Loucy (cell line): ENCODE data around the gene MFN1.

Source experiments
- H2AFZ ChIP-seq: fragments of 200-600 bp; sonication (generic); 2 replicates; pipeline ENCODE4 v1.6.0; 2016; ENCODE audit warnings: antibody characterized with exemption, mild to moderate bottlenecking, low read length, moderate library complexity
- H3F3A ChIP-seq: fragments of 200-600 bp; 2 replicates; pipeline ENCODE4 v1.6.0; 2016; ENCODE audit warnings: antibody characterized with exemption, low read depth, mild to moderate bottlenecking
- H3K27me3 ChIP-seq: fragments of 200-600 bp; sonication (generic); 2 replicates; pipeline ENCODE4 v1.6.1; 2014; ENCODE audit warnings: low read length, mild to moderate bottlenecking; ENCODE audit not compliant: insufficient read depth, poor library complexity, severe bottlenecking
- H3K36me3 ChIP-seq: fragments of 200-600 bp; sonication (generic); 2 replicates; pipeline ENCODE4 v1.6.1; 2016; ENCODE audit warnings: low read length; ENCODE audit not compliant: insufficient read depth
- H3K4me1 ChIP-seq: fragments of 200-600 bp; sonication (generic); 2 replicates; pipeline ENCODE4 v1.5.1; 2014; ENCODE audit warnings: low read length, mild to moderate bottlenecking; ENCODE audit not compliant: insufficient read depth, poor library complexity, severe bottlenecking
- H3K4me2 ChIP-seq: fragments of 200-600 bp; sonication (generic); 2 replicates; pipeline ENCODE4 v1.6.0; 2014; ENCODE audit warnings: antibody characterized with exemption, low read length, low read depth, mild to moderate bottlenecking; ENCODE audit not compliant: poor library complexity, severe bottlenecking
- H3K4me3 ChIP-seq: fragments of 200-600 bp; sonication (generic); 2 replicates; pipeline ENCODE4 v1.5.1; 2014; ENCODE audit warnings: low read length, mild to moderate bottlenecking, mixed read lengths; ENCODE audit not compliant: poor library complexity, severe bottlenecking
- H3K79me2 ChIP-seq: fragments of 200-600 bp; sonication (generic); 2 replicates; pipeline ENCODE4 v1.6.1; 2014; ENCODE audit warnings: low read length; ENCODE audit not compliant: insufficient read depth
- H3K9ac ChIP-seq: fragments of 200-600 bp; sonication (generic); 2 replicates; pipeline ENCODE4 v1.6.0; 2014; ENCODE audit warnings: mild to moderate bottlenecking, low read depth, low read length, moderate library complexity; ENCODE audit not compliant: poor library complexity, severe bottlenecking
- H3K9me2 ChIP-seq: fragments of 200-600 bp; sonication (generic); replicated peaks from 2 replicates; pipeline ENCODE4 v1.6.1; 2016; ENCODE audit warnings: low read depth, low read length, mixed read lengths
- H3K9me3 ChIP-seq: fragments of 200-600 bp; sonication (generic); 2 replicates; pipeline ENCODE4 v1.6.1; 2014; ENCODE audit warnings: mild to moderate bottlenecking, antibody characterized with exemption, low read length, low read depth; ENCODE audit not compliant: insufficient read depth
- H4K20me1 ChIP-seq: fragments of 200-600 bp; sonication (generic); 2 replicates; pipeline ENCODE4 v1.6.0; 2014; ENCODE audit warnings: antibody characterized with exemption, low read length, mild to moderate bottlenecking; ENCODE audit not compliant: insufficient read depth, poor library complexity, severe bottlenecking
- EZH2phosphoT487 ChIP-seq: fragments of 200-600 bp; IDR thresholded peaks from 2 replicates; pipeline ENCODE4 v1.6.1; 2018; ENCODE audit warnings: antibody characterized with exemption, mild to moderate bottlenecking, moderate library complexity, borderline replicate concordance
- TF ChIP-seq, protein P1 (sequence below): fragments of 200-600 bp; sonication (generic); conservative IDR thresholded peaks from 2 replicates; pipeline ENCODE4 v1.5.1; 2014; ENCODE audit warnings: mild to moderate bottlenecking, antibody characterized with exemption, low read length

MFN1 gene

DNA sequence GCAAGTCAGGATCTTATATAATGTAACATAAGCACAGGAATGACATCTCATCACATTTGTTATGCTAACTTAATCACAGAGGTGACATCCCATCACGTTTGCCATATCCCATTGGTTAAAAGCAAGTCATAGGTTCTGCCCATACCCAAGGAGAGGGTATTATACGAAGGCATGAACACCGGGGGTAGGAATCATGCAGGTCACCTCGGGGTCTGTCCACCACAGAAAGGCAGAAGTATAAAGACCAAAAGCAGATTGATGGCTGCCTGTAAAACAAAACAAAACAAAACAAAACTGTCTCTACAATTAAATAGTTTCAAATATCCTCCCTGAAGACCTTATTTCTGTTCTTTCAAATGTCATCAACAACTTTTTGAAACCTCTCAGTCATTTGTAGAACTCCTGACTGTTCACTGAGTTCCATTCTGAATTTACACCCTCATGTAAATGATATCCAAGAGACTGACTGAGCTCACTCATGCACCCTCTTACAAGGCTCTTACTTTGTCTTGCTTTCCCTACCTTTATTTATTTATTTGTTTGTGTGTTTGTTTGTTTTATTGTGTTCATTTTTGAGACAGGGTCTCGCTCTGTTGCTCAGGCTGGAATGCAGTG is 47.4 kb upstream of the MFN1 start:
- H3K4me1 ChIP-seq, result peaks cover 10% of the 10 kb centered on the region
- H4K20me1 ChIP-seq, result no peaks in the 10 kb centered on the region
- no peak for TF ChIP-seq EZH2phosphoT487
- TF ChIP-seq, protein P1, sequence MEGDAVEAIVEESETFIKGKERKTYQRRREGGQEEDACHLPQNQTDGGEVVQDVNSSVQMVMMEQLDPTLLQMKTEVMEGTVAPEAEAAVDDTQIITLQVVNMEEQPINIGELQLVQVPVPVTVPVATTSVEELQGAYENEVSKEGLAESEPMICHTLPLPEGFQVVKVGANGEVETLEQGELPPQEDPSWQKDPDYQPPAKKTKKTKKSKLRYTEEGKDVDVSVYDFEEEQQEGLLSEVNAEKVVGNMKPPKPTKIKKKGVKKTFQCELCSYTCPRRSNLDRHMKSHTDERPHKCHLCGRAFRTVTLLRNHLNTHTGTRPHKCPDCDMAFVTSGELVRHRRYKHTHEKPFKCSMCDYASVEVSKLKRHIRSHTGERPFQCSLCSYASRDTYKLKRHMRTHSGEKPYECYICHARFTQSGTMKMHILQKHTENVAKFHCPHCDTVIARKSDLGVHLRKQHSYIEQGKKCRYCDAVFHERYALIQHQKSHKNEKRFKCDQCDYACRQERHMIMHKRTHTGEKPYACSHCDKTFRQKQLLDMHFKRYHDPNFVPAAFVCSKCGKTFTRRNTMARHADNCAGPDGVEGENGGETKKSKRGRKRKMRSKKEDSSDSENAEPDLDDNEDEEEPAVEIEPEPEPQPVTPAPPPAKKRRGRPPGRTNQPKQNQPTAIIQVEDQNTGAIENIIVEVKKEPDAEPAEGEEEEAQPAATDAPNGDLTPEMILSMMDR, result no peak
- no peaks in the 10 kb centered on the region for H3K9me3 ChIP-seq
- no peak overlapping the region for H3K4me3 ChIP-seq
- no peaks in the 10 kb centered on the region for H3K36me3 ChIP-seq
- H2AFZ ChIP-seq, result no peak overlapping the region
- H3K27me3 ChIP-seq, result no peaks in the 10 kb centered on the region
- no peaks in the 10 kb centered on the region for H3F3A ChIP-seq
- H3K9ac ChIP-seq, result no peak overlapping the region
- H3K9me2 ChIP-seq, result no peaks in the 10 kb centered on the region
- no peaks in the 10 kb centered on the region for H3K79me2 ChIP-seq
- H3K4me2 ChIP-seq, result no peak overlapping the region

GRCh38 chr3:179301645-179302044 is 45.9 kb upstream of the MFN1 start:
- no peaks in the 10 kb centered on the region for H3K9me3 ChIP-seq
- H2AFZ ChIP-seq, result 0 out of 2 replicates have a peak overlapping the region, but pooled peaks have one; percentile 14
- no peaks in the 10 kb centered on the region for H3F3A ChIP-seq
- no peaks in the 10 kb centered on the region for H3K27me3 ChIP-seq
- no peaks in the 10 kb centered on the region for H4K20me1 ChIP-seq
- H3K9ac ChIP-seq, result no peak overlapping the region
- H3K4me2 ChIP-seq, result no peak overlapping the region
- peaks cover 10% of the 10 kb centered on the region for H3K4me1 ChIP-seq
- H3K36me3 ChIP-seq, result no peaks in the 10 kb centered on the region
- no peaks in the 10 kb centered on the region for H3K79me2 ChIP-seq
- H3K9me2 ChIP-seq, result no peaks in the 10 kb centered on the region
- TF ChIP-seq, protein P1, result no peak
- no peak for TF ChIP-seq EZH2phosphoT487
- no peak overlapping the region for H3K4me3 ChIP-seq

DNA sequence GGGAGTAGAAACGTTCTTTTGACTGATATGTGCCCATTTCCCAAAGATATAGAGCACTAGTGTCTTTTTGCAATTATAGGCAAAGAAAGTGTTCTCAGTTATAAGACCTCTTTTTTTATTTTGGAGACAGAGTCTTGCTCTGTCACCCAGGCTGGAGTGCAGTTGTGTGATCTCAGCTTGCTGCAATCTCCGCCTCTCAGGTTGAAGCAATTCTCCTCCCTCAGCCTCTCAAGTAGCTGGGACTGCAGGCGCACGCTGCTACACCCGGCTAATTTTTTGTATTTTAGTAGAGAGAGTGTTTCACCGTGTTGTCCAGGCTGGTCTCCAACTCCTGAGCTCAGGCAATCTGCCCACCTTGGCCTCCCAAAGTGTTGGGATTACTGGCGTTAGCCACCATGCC is 45.4 kb upstream of the MFN1 start:
- Histone ChIP-seq H3K9me2 (no peaks in the 10 kb centered on the region), H3K79me2 (no peaks in the 10 kb centered on the region), H4K20me1 (no peaks in the 10 kb centered on the region), H2AFZ (no peak overlapping the region), H3K36me3 (no peaks in the 10 kb centered on the region), H3K27me3 (no peaks in the 10 kb centered on the region), H3K4me2 (no peak overlapping the region), H3K4me3 (no peak overlapping the region), H3K9me3 (no peaks in the 10 kb centered on the region), H3F3A (no peaks in the 10 kb centered on the region), H3K4me1 (peaks cover 10% of the 10 kb centered on the region), H3K9ac (no peak overlapping the region)
- TF ChIP-seq EZH2phosphoT487, result no peak
- TF ChIP-seq, protein P1, result no peak
